Dendritic cell treated with granulocyte-macrophage colony-stimulating factor and Interleukin-4, amounts not matched to agents 40 ng/mL and 50 ng/mL, for 4 days (primary cell): Measurements from ENCODE around the gene ATG16L1.
"Not testable (repeated sequence)": the region's sequence is repeated elsewhere in the genome, so short reads cannot be mapped to it uniquely, and the experiment has no call there.

Experiments
- H3K27ac Mint-ChIP-seq: one replicate; pipeline ENCODE4 v1.8.0; 2022; ENCODE audit warnings: mild to moderate bottlenecking, mixed read lengths
- H3K27me3 Mint-ChIP-seq: one replicate; pipeline ENCODE4 v1.8.0; 2022; ENCODE audit warnings: mild to moderate bottlenecking, mixed read lengths
- H3K36me3 Mint-ChIP-seq: one replicate; pipeline ENCODE4 v1.8.0; 2022; ENCODE audit warnings: low read depth, mixed read lengths
- H3K4me1 Mint-ChIP-seq: one replicate; pipeline ENCODE4 v1.8.0; 2022; ENCODE audit warnings: low read depth, mixed read lengths
- H3K4me3 Mint-ChIP-seq: one replicate; pipeline ENCODE4 v1.8.0; 2022; ENCODE audit warnings: mild to moderate bottlenecking, moderate library complexity, mixed read lengths
- H3K9me3 Mint-ChIP-seq: one replicate; pipeline ENCODE4 v1.8.0; 2022; ENCODE audit warnings: mixed read lengths
- intact Hi-C: fragments of 100-400 bp; cut with micrococcal nuclease; formaldehyde crosslinking; loops from one replicate; pipeline ENCODE4 v1.15.0; 2022

Gene ATG16L1

GRCh38 chr2:233326500-233326899, 75.0 kb downstream of the ATG16L1 start:
- Mint-ChIP-seq H3K4me1 (peaks cover 29% of the 10 kb centered on the region), H3K36me3 (no peaks in the 10 kb centered on the region), H3K4me3 (no peak overlapping the region), H3K9me3 (no peaks in the 10 kb centered on the region), H3K27me3 (no peaks in the 10 kb centered on the region), H3K27ac (no peak overlapping the region)
- intact Hi-C loops: no loop called here

GRCh38 chr2:233328922-233329321, 77.4 kb downstream of the ATG16L1 start:
- intact Hi-C loops: no loop called here
- H3K36me3 Mint-ChIP-seq: no peaks in the 10 kb centered on the region
- no peak overlapping the region for H3K4me3 Mint-ChIP-seq
- no peaks in the 10 kb centered on the region for H3K9me3 Mint-ChIP-seq
- peaks cover 43% of the 10 kb centered on the region for H3K4me1 Mint-ChIP-seq
- peak overlapping the region; percentile 93 for H3K27ac Mint-ChIP-seq
- H3K27me3 Mint-ChIP-seq: no peaks in the 10 kb centered on the region

GRCh38 chr2:233329489-233330135, 78.1 kb downstream of the ATG16L1 start:
- Mint-ChIP-seq H3K4me3 (no peak overlapping the region), H3K9me3 (no peaks in the 10 kb centered on the region), H3K4me1 (peaks cover 42% of the 10 kb centered on the region), H3K36me3 (no peaks in the 10 kb centered on the region), H3K27me3 (no peaks in the 10 kb centered on the region), H3K27ac (peak overlapping the region; percentile 93)
- intact Hi-C loops: no loop called here

GRCh38 chr2:233331536-233331935, 80.1 kb downstream of the ATG16L1 start:
- no peaks in the 10 kb centered on the region for H3K36me3 Mint-ChIP-seq
- H3K4me1 Mint-ChIP-seq: peaks cover 42% of the 10 kb centered on the region
- peak overlapping the region; percentile 93 for H3K27ac Mint-ChIP-seq
- no peaks in the 10 kb centered on the region for H3K9me3 Mint-ChIP-seq
- intact Hi-C loops: no loop called here
- H3K27me3 Mint-ChIP-seq: no peaks in the 10 kb centered on the region
- peak overlapping the region; percentile 45 for H3K4me3 Mint-ChIP-seq

- H3K9me3 Mint-ChIP-seq: no peaks in the 10 kb centered on the region
- H3K4me1 Mint-ChIP-seq: peaks cover 42% of the 10 kb centered on the region
- no peak overlapping the region for H3K4me3 Mint-ChIP-seq
- no peaks in the 10 kb centered on the region for H3K36me3 Mint-ChIP-seq
- peak overlapping the region; percentile 93 for H3K27ac Mint-ChIP-seq
- no peaks in the 10 kb centered on the region for H3K27me3 Mint-ChIP-seq
- intact Hi-C loops: no loop called here
Observed at GRCh38 chr2:233332125-233332524, 80.7 kb downstream of the ATG16L1 start.

- H3K27ac Mint-ChIP-seq: peak overlapping the region; percentile 20
- intact Hi-C loops: no loop called here
- H3K36me3 Mint-ChIP-seq: no peaks in the 10 kb centered on the region
- peaks cover 54% of the 10 kb centered on the region for H3K4me1 Mint-ChIP-seq
- no peaks in the 10 kb centered on the region for H3K27me3 Mint-ChIP-seq
- no peaks in the 10 kb centered on the region for H3K9me3 Mint-ChIP-seq
- H3K4me3 Mint-ChIP-seq: no peak overlapping the region
Observed at GRCh38 chr2:233334915-233335314, 83.4 kb downstream of the ATG16L1 start.

- H3K27me3 Mint-ChIP-seq, H3K36me3 Mint-ChIP-seq, H3K9me3 Mint-ChIP-seq, H3K4me3 Mint-ChIP-seq, intact Hi-C loops, H3K27ac Mint-ChIP-seq: not testable (repeated sequence)
- H3K4me1 Mint-ChIP-seq: peaks cover 49% of the 10 kb centered on the region
Observed at GRCh38 chr2:233336091-233336490, 84.6 kb downstream of the ATG16L1 start.

GRCh38 chr2:233336541-233336940, 85.1 kb downstream of the ATG16L1 start:
- peaks cover 44% of the 10 kb centered on the region for H3K4me1 Mint-ChIP-seq
- no peaks in the 10 kb centered on the region for H3K36me3 Mint-ChIP-seq
- H3K4me3 Mint-ChIP-seq: no peak overlapping the region
- H3K27me3 Mint-ChIP-seq: no peaks in the 10 kb centered on the region
- no peaks in the 10 kb centered on the region for H3K9me3 Mint-ChIP-seq
- no peak overlapping the region for H3K27ac Mint-ChIP-seq
- intact Hi-C loops: no loop called here

GRCh38 chr2:233338046-233338445, 86.6 kb downstream of the ATG16L1 start:
- Mint-ChIP-seq H3K27ac (peak overlapping the region; percentile 6), H3K9me3 (no peaks in the 10 kb centered on the region)

GRCh38 chr2:233338812-233339368, 87.4 kb downstream of the ATG16L1 start:
- no peaks in the 10 kb centered on the region for H3K9me3 Mint-ChIP-seq
- intact Hi-C loops: no loop called here
- no peaks in the 10 kb centered on the region for H3K27me3 Mint-ChIP-seq
- H3K4me3 Mint-ChIP-seq: no peak overlapping the region
- no peaks in the 10 kb centered on the region for H3K36me3 Mint-ChIP-seq
- peaks cover 31% of the 10 kb centered on the region for H3K4me1 Mint-ChIP-seq
- H3K27ac Mint-ChIP-seq: no peak overlapping the region

More at GRCh38 chr2:233338046-233338445, 86.6 kb downstream of the ATG16L1 start:
- Mint-ChIP-seq H3K4me3 (no peak overlapping the region), H3K4me1 (peaks cover 36% of the 10 kb centered on the region), H3K27me3 (no peaks in the 10 kb centered on the region), H3K36me3 (no peaks in the 10 kb centered on the region)
- intact Hi-C loops: no loop called here

- no peak overlapping the region for H3K4me3 Mint-ChIP-seq
- H3K36me3 Mint-ChIP-seq: no peaks in the 10 kb centered on the region
Observed at GRCh38 chr2:233339427-233339826, 88.0 kb downstream of the ATG16L1 start.

GRCh38 chr2:233341296-233341695, 89.8 kb downstream of the ATG16L1 start:
- H3K9me3 Mint-ChIP-seq: no peaks in the 10 kb centered on the region
- H3K27me3 Mint-ChIP-seq: no peaks in the 10 kb centered on the region
- H3K4me3 Mint-ChIP-seq: no peak overlapping the region
- no peak overlapping the region for H3K27ac Mint-ChIP-seq
- H3K36me3 Mint-ChIP-seq: no peaks in the 10 kb centered on the region
- H3K4me1 Mint-ChIP-seq: peaks cover 27% of the 10 kb centered on the region
- intact Hi-C loops: no loop called here

More at GRCh38 chr2:233339427-233339826, 88.0 kb downstream of the ATG16L1 start:
- no peak overlapping the region for H3K27ac Mint-ChIP-seq
- intact Hi-C loops: no loop called here
- no peaks in the 10 kb centered on the region for H3K9me3 Mint-ChIP-seq
- peaks cover 27% of the 10 kb centered on the region for H3K4me1 Mint-ChIP-seq
- no peaks in the 10 kb centered on the region for H3K27me3 Mint-ChIP-seq

GRCh38 chr2:233342301-233342700, 90.8 kb downstream of the ATG16L1 start:
- H3K9me3 Mint-ChIP-seq: no peaks in the 10 kb centered on the region
- peaks cover 32% of the 10 kb centered on the region for H3K4me1 Mint-ChIP-seq
- intact Hi-C loops: no loop called here

GRCh38 chr2:233343171-233343705, 91.8 kb downstream of the ATG16L1 start:
- Mint-ChIP-seq H3K9me3 (no peaks in the 10 kb centered on the region), H3K27me3 (no peaks in the 10 kb centered on the region), H3K4me3 (no peak overlapping the region), H3K27ac (no peak overlapping the region), H3K36me3 (no peaks in the 10 kb centered on the region), H3K4me1 (peaks cover 35% of the 10 kb centered on the region)
- intact Hi-C loops: no loop called here

More at GRCh38 chr2:233342301-233342700, 90.8 kb downstream of the ATG16L1 start:
- Mint-ChIP-seq H3K27ac (no peak overlapping the region), H3K4me3 (no peak overlapping the region), H3K27me3 (no peaks in the 10 kb centered on the region), H3K36me3 (no peaks in the 10 kb centered on the region)
